Spleen (tissue), 11 donors: Measurements from ENCODE around the gene PEX14. TPM values are rescaled to one million over a fixed set of nuclear protein-coding genes. Genes with fewer than 3 reads are reported as not detected.

Experiments
- DNase-seq: peaks from one replicate; pipeline ENCODE4 v3.0.0-alpha.2; 2020
- H3K27ac ChIP-seq, 8 donors: fragments of 200-600 bp; sonication (generic) in 7 of 8; 1 replicate in 4 of 8; 2 replicates in 4 of 8; pipeline versions ENCODE4 v1.5.0 to v1.8.0; 2016 to 2021; ENCODE audit warnings: inconsistent platforms in 4 of 8, mild to moderate bottlenecking in 4 of 8, moderate library complexity in 1 of 8
- H3K27me3 ChIP-seq, 7 donors: fragments of 200-600 bp; sonication (generic) in 6 of 7; replicated peaks in 1 of 7; 1 replicate in 4 of 7; 2 replicates in 3 of 7; pipeline versions ENCODE4 v1.5.0 to v1.8.0; 2016 to 2021; ENCODE audit warnings: inconsistent platforms in 3 of 7, mild to moderate bottlenecking in 1 of 7
- H3K36me3 ChIP-seq, 6 donors: fragments of 200-600 bp; sonication (generic) in 5 of 6; 1 replicate in 4 of 6; 2 replicates in 2 of 6; pipeline versions ENCODE4 v1.5.0 to v1.8.0; 2016 to 2021; ENCODE audit warnings: inconsistent platforms in 2 of 6
- H3K4me1 ChIP-seq, 6 donors: fragments of 200-600 bp; sonication (generic) in 5 of 6; 1 replicate in 3 of 6; 2 replicates in 3 of 6; pipeline versions ENCODE4 v1.5.0 to v1.8.0; 2016 to 2021; ENCODE audit warnings: inconsistent platforms in 3 of 6
- H3K4me3 ChIP-seq, 8 donors: fragments of 200-600 bp; sonication (generic) in 7 of 8; 1 replicate in 4 of 8; 2 replicates in 4 of 8; pipeline versions ENCODE4 v1.5.0 to v1.8.0; 2016 to 2021; ENCODE audit warnings: inconsistent platforms in 4 of 8, mild to moderate bottlenecking in 4 of 8, moderate library complexity in 2 of 8
- H3K9me3 ChIP-seq, 8 donors: fragments of 200-600 bp; sonication (generic) in 7 of 8; 1 replicate in 4 of 8; 2 replicates in 4 of 8; pipeline versions ENCODE4 v1.5.0 to v1.8.0; 2016 to 2021; ENCODE audit warnings: inconsistent platforms in 4 of 8
- CTCF ChIP-seq, 11 experiments: fragments of 200-600 bp in 7 of 11; fragments of 450-650 bp in 4 of 11; sonication (generic) in 4 of 11; IDR thresholded peaks in 8 of 11; conservative IDR thresholded peaks in 3 of 11; 1 replicate in 7 of 11; 2 replicates in 4 of 11; pipeline versions ENCODE4 v1.4.0 to v1.8.0; 2016 to 2021; ENCODE audit warnings: antibody characterized with exemption in 11 of 11, inconsistent platforms in 4 of 11, mild to moderate bottlenecking in 1 of 11
- POLR2A ChIP-seq, 3 donors: fragments of 450-650 bp; IDR thresholded peaks; one replicate each; pipeline ENCODE4 v1.5.1; 2017; ENCODE audit warnings: antibody characterized with exemption in 3 of 3, mild to moderate bottlenecking in 1 of 3
- POLR2AphosphoS5 ChIP-seq, 3 donors: sonication (generic); formaldehyde crosslinking; IDR thresholded peaks; one replicate each; pipeline ENCODE4 v1.5.1; 2017; ENCODE audit warnings: antibody characterized with exemption in 3 of 3
- WGBS, 5 donors: extraction: QIAGEN DNeasy Blood & Tissue Kit in 3 of 5; methylation state at CpG; one replicate each; pipeline versions ENCODE4 v1.1.5 to v1.1.7; 2013 to 2018; 5-methylcytosine and 5-hydroxymethylcytosine counted together
- intact Hi-C: fragments of 100-400 bp; cut with DNase I; formaldehyde crosslinking; loops from one replicate; pipeline ENCODE4 v1.15.0; 2023; ENCODE audit warnings: low total_unique reads
- polyA plus RNA-seq, 3 donors: library from polyadenylated mRNA; stranded (reverse); fragments of 200-250 nt; gene quantifications; one replicate each; pipeline ENCODE4 v1.2.1, GENCODE V29; 2013
- total RNA-seq, 7 donors: library from RNA; depleted of rRNA in 3 of 7; stranded (reverse); fragments of >200 nt in 3 of 7; fragmentation: NEBNext Ultra II Directional in 4 of 7; extraction: Animal tissue kit (Norgen Biotek cat#: 25700) in 4 of 7; gene quantifications; one replicate each; pipeline versions ENCODE4 v1.1.0 to v1.2.1, GENCODE V29; 2016 to 2021
- donor health status: healthy with polysubstance abuse.
- donor health status: DM: no; HTN: no; CAD: no; lungs with moderate emphysema.
- donor health status: DM: no; HTN: no; CAD: no.
- donor health status: Bipolar disorder and iron deficiency.
- donor health status: healthy.
- donor health status: DM: no; HTN: no; CAD: no.
- donor health status: DM: yes; HTN: yes; CAD: no.

Gene PEX14
- total and polyA plus RNA-seq, 10 donors = 9.3 to 19.7 (median 12.1) TPM

GRCh38 chr1:10429868-10430215 lies 44.9 kb upstream of the PEX14 start:
- intact Hi-C loops = loop anchor here (5.0 kb wide), 3 partner anchors 47 to 62 kb away; no protein-coding TSS in a partner anchor
- TF ChIP-seq CTCF (IDR thresholded peaks at IDR 0.05 in 8 of 11, conservative IDR thresholded peaks at IDR 0.05 in 3 of 11) (no peak), POLR2A (IDR thresholded peaks at IDR 0.05) (no peak), POLR2AphosphoS5 (IDR thresholded peaks at IDR 0.05) (no peak)
- 16 to 30% (median 17%) methylated on average over 12 to 16 of the region's 16 CpGs for WGBS, 5 donors
- H3K9me3 ChIP-seq = no peaks in the 10 kb centered on the region
- peak overlapping the region; percentile 52 to 87 (median 72) for H3K27ac ChIP-seq
- peaks cover 0 to under 1% (median 0%) of the 10 kb centered on the region in 6 donors for H3K36me3 ChIP-seq
- H3K4me3 ChIP-seq = peak overlapping the region in 7 of 8 donors; percentile 72 to 96 (median 87)
- no peaks in the 10 kb centered on the region for H3K27me3 ChIP-seq
- H3K4me1 ChIP-seq = peaks cover 6 to 54% (median 28%) of the 10 kb centered on the region in 6 donors
- no peak for DNase-seq

- TF ChIP-seq POLR2A (IDR thresholded peaks at IDR 0.05) (peak in 1 of 3 donors; percentile 88), POLR2AphosphoS5 (IDR thresholded peaks at IDR 0.05) (peak; percentile 71 to 86 (median 83)), CTCF (IDR thresholded peaks at IDR 0.05 in 8 of 11, conservative IDR thresholded peaks at IDR 0.05 in 3 of 11) (peak; percentile 92 to 99 (median 97))
- 0% methylated on average over 7 to 95 of the region's 95 CpGs for WGBS, 5 donors
- Histone ChIP-seq H3K4me3 (peak within 1 kb of the TSS; percentile 72 to 96 (median 88)), H3K9me3 (no peaks in the 10 kb centered on the region), H3K27me3 (no peaks in the 10 kb centered on the region), H3K4me1 (peaks cover 6 to 54% (median 28%) of the 10 kb centered on the region in 6 donors), H3K36me3 (peaks cover 0 to 5% (median 0%) of the 10 kb centered on the region in 6 donors), H3K27ac (peak within 1 kb of the TSS; percentile 52 to 87 (median 72))
- intact Hi-C loops = loop anchor here (5.0 kb wide), 2 partner anchors 47 to 62 kb away; no protein-coding TSS in a partner anchor
- peak; percentile 98 for DNase-seq
Measured at GRCh38 chr1:10430216-10431069, 44.3 kb upstream of the PEX14 start, which contains the start of gene CENPS. CENPS (plus strand) TSS chr1:10430433; CDS start chr1:10430518, 85 bp downstream.

GRCh38 chr1:10431070-10431730 lies 43.5 kb upstream of the PEX14 start:
- no peaks in the 10 kb centered on the region for H3K27me3 ChIP-seq
- H3K9me3 ChIP-seq = no peaks in the 10 kb centered on the region
- peak overlapping the region; percentile 72 to 96 (median 88) for H3K4me3 ChIP-seq
- H3K36me3 ChIP-seq = peaks cover 0 to 5% (median 0%) of the 10 kb centered on the region in 6 donors
- peaks cover 6 to 54% (median 28%) of the 10 kb centered on the region in 6 donors for H3K4me1 ChIP-seq
- intact Hi-C loops = loop anchor here (5.0 kb wide), 2 partner anchors 46 to 61 kb away; no protein-coding TSS in a partner anchor
- no peak for TF ChIP-seq POLR2A (IDR thresholded peaks at IDR 0.05)
- no peak for TF ChIP-seq CTCF (IDR thresholded peaks at IDR 0.05 in 8 of 11, conservative IDR thresholded peaks at IDR 0.05 in 3 of 11)
- no peak for TF ChIP-seq POLR2AphosphoS5 (IDR thresholded peaks at IDR 0.05)
- H3K27ac ChIP-seq = peak overlapping the region in 7 of 8 donors; percentile 56 to 87 (median 79)
- no peak for DNase-seq
- WGBS, 5 donors = 25 to 27% (median 25%) methylated on average over 27 to 30 of the region's 30 CpGs
